NCI-H524 treated with DMSO at 0.1 percent for 48 hours (cell line): Measurements from ENCODE around the gene HEYL.
"Not testable (repeated sequence)": the region's sequence is repeated elsewhere in the genome, so short reads cannot be mapped to it uniquely, and the experiment has no call there.

Experiments used
- DNase-seq: peaks from one replicate; lab custom pipeline; 2025; lab: John Stamatoyannopoulos, UW

HEYL gene

DNA sequence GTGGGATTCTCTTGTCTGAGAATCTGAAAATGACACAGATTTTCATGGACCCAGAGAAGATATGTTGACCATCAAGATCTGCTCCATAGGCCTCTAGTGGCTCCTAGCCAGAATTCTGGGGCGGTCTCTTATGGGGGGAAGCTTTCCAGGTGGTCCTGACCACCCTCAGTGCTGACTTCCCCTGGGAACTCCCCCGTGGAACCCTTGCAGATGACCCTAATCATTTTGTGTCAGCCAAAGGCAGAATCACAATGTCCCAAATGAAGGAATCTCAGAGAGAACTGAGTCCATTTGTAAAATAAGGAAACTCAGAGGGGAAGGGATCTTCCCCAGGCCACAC is 3.6 kb downstream of the HEYL start:
- no peak for DNase-seq

DNA sequence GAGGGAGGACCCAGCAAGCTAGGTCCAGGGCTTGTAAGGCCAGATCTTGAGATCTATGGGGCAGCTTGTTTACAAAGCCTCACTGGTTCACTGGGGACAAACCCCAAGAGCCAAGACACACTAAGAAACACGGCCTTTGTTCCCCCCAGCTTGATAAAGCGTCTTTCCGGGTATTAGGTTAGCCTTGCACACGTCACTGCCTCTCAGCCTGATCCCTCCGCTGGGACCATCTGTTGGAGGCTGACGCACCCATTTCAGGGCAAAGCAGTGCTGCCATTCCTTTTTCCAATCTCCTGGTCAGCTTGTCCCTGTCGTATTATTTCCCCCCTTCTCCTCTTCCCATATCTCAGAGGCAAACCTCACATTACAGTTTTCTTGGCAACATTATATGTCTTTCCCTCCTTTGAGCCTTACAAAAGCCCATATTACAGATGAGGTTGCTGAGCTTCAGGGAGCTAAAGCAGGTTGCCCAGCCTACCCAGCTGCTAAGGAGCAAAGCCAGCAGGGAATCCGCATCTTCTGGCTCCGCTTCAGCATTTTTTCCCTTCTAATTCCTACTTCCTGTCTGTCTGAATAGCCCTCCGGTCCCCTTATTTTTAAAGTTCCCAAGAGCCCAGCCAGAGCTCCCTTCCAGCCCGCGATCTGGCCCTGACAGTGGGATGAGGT is 4.1 kb downstream of the HEYL start:
- peak; percentile 44 for DNase-seq

DNA sequence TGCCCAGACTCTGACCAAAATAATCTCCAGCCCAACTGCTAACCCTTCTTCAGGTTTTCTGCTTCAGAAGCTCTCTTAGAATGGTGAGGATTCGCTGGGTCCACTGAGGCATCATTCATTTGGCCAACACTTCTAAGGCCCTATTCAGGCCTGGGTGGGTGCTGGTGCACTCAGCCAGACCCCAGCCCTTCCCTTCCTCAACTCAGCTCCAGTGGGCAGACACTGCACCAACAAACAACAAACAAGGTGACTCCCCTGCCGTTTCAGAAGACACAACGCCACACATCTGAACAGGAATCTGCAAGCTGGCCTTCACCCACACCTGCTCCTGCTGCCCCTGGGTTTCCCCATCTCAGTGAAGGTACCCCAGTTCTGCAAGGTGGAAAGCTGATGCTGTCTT is 6.0 kb downstream of the HEYL start:
- DNase-seq = no peak

DNA sequence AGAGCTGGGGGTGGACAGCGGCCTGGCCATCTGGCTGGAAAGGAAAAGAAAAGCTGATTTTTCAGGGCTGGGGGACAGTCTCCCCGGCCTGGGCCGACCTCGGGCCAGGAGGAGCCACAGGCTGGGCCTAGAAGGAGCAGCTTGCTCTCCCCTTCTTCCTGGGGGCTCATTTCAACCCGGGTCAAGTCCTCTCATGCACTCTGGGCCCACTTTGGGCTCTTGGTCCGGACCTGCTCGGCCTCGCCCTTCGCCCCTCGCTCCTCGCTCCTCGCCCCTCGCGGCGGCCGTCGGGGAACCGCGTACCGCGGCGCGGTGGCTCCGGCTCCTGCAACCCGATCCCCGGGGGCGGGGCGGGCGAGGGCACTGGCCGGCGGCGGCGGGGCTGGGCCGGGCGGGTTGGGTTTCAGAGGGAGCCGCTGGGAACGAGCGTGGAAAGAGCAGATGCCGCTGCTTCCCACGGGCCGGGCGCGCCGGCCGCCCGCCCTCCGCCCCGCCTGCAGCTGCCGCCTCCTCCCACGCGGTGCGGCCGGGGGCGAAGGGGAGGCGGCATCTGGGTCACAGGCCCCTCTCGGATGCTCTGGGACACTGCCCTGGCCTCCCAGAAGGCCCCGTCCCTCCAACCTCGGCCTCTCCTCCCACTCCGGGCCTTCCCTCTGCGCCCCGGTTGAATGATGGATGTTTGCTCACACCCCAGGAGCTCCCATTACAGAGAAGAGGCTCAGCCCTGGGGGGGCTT is 6.6 kb downstream of the HEYL start:
- DNase-seq = no peak

- no peak for DNase-seq
Measured at GRCh38 chr1:39632323-39632681, 7.1 kb downstream of the HEYL start.

GRCh38 chr1:39631361-39632322 is 7.8 kb downstream of the HEYL start:
- DNase-seq = no peak

GRCh38 chr1:39628807-39629350 is 10.6 kb downstream of the HEYL start:
- no peak for DNase-seq

DNA sequence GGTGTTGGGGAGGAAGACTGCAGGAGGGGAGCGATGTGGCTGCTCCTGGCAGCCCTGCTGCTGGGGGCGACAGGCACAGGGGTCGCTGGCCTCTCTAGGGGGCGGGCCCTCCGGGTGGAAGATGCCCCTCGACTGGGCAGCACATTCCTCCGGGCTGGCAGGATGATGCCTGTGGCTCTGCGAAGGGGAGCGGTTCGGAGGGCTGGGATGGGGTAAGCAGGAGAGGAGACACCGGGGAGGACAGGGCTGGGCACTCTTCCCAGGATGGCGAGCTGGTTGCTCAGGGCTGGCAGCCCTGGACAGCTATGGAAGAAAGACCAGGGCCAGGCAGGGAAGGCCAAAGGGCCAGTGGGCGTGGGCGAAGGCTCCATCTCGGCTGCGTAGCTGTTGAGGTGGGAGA is 12.8 kb downstream of the HEYL start:
- DNase-seq = no peak

- DNase-seq = no peak
Measured at GRCh38 chr1:39625462-39626273, 13.8 kb downstream of the HEYL start.

- DNase-seq = no peak
Measured at GRCh38 chr1:39625009-39625408, 14.4 kb downstream of the HEYL start.

- DNase-seq = no peak
Measured at GRCh38 chr1:39623053-39623452, 16.4 kb downstream of the HEYL start.

GRCh38 chr1:39622427-39622826 is 17.0 kb downstream of the HEYL start:
- no peak for DNase-seq

DNA sequence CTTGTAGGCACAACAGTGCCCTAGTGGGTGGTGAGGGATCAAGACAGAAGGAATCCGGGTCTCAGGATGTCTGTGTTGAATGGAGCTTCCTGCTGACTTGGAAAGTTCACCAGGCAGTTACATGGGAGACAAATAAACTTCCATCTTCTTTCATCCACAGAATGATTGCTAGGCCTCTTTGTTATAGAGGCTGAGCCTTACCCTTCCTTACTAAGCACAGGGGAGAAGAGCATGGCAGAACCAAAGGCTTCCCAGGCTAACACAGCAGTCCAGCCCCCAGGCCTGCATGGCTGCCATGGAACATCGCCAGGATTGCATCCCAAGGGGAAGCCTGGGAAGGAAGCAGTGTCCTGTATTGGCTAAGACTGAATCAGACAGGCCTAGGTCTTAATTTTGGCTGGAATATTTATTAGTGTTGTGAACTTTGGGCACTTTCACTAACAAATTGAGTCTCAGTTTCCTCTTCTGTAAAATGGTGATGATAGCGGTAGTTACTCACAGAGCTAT is 18.7 kb downstream of the HEYL start:
- no peak for DNase-seq

DNA sequence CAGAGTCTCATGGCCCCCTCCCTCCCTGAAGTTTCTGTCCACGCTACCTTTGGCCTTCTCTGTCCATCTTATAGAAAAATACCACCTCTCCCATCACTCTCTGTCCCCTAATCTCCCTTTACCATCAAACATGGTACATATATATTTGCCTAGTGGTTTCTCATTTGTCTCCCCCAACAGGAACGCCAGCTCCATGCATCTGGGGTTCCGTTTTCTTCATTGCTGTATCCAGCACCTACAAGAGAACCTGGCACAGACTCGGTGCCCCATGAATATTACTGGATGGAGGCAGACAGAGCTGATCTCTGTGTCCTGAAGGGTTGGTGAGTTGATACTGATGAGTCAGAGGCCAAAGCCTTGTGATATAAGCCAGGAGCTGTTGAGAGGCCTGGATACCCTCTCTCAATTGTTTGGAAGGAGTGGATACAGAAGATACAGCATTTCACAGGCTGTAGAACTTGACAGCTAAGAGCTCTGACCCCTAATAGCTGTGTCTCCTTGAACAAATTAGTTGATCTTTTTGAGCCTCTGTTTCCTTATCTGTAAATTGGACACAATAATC is 21.9 kb downstream of the HEYL start:
- DNase-seq = no peak

DNA sequence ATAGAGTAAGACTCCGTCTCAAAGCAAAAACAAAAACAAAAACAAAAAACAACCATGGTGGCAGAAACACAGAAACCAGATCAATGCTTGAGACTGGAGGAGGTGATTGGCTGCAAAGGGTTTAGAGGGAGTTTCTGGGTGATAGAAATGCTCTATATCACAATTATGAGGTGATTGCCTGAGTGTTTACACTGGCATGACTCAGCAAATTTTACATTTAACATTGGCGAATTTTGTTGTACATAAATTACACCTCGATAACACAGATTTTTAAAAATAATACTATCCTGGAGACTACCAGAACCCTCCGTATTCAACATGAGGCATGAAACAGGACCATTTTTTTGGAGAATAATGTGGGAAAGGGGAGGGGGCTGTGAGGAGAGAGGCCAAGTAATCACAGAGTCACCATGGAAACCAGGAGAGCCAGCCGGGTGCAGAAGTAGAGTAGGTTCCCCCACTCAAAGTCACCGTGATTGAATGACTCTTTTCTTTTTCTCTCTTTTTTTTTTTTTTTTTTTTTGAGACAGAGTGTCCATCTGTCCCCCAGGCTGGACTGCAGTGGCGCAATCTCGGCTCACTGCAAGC is 24.3 kb downstream of the HEYL start:
- DNase-seq = no peak

DNA sequence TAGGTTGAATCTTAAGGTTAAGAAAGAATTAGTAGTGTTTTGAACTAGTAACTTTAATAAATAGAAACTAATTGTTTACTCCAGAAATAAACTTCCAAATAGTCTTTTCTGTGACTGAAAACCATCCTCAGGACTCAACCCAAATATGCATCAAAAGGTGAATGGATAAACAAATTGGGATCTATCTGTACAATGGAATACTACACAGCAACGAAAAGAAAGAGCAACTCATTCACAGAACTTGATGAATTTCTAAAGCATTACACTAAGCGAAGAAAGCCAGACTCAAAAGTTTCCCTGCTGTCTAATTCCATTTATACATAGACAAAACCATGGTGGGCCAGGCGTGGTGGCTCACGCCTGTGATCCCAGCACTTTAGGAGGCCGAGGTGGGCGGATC is 25.0 kb downstream of the HEYL start:
- DNase-seq = no peak

- no peak for DNase-seq
Measured at GRCh38 chr1:39613250-39613649, 26.2 kb downstream of the HEYL start.

DNA sequence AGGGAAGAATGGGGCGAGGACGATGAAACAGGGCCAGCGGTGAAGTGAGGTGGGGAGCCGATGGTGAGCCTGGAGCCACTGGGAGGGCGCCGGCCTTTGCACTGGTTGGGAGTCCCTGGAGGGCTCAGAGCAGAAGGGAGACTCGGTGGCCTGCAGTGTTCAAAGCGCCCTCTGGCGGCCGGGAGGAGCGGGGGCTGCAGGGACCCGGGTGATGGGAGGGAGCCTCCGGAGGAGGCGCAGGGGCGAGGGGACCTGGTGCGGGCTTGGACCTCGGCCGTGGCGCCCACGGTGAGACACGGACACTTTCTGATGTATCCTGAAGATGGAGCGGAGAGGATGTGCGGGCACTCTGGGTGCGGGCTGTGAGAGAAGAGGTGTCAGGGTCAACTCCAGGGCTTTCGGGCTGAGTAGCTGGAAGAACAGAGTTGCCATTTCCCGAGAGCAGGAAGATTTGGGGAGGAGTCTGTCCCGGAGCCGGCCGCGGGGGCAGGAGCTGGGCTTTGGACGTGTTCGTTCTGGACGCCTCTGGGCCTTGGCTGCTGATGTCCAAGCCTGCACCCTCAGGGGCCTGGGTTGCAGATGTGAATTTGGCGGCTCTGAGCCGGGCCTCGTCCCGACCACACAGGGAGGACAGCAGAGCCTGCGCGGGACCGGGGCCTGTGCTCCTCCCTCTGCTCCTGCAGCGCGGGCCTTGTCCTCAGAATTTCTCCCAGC is 29.7 kb downstream of the HEYL start:
- no peak for DNase-seq

- no peak for DNase-seq
Measured at GRCh38 chr1:39608921-39609320, 30.5 kb downstream of the HEYL start.

GRCh38 chr1:39603677-39604076 is 35.8 kb downstream of the HEYL start:
- not testable (repeated sequence) for DNase-seq
